Glutamatergic neuron (in vitro differentiated cells): ENCODE results near the gene RNPEPL1. TPM values are rescaled to one million over a fixed set of nuclear protein-coding genes. Genes with fewer than 3 reads are reported as not detected.

Experiments
- DNase-seq: peaks from one replicate; pipeline ENCODE4 v3.0.0; 2022
- H3K27ac Mint-ChIP-seq: one replicate; pipeline ENCODE4 v1.8.0; 2020; ENCODE audit warnings: mild to moderate bottlenecking, mixed read lengths, inconsistent platforms; ENCODE audit not compliant: unreplicated experiment
- H3K27me3 Mint-ChIP-seq: one replicate; pipeline ENCODE4 v1.8.0; 2020; ENCODE audit warnings: mild to moderate bottlenecking, moderate library complexity, mixed read lengths, inconsistent platforms; ENCODE audit not compliant: unreplicated experiment
- H3K36me3 Mint-ChIP-seq: one replicate; pipeline ENCODE4 v1.8.0; 2020; ENCODE audit warnings: mild to moderate bottlenecking, mixed read lengths, inconsistent platforms; ENCODE audit not compliant: unreplicated experiment
- H3K4me1 Mint-ChIP-seq: one replicate; pipeline ENCODE4 v1.8.0; 2020; ENCODE audit warnings: mild to moderate bottlenecking, low read depth, mixed read lengths, inconsistent platforms; ENCODE audit not compliant: unreplicated experiment
- H3K4me3 Mint-ChIP-seq: one replicate; pipeline ENCODE4 v1.8.0; 2020; ENCODE audit warnings: mild to moderate bottlenecking, mixed read lengths, inconsistent platforms; ENCODE audit not compliant: unreplicated experiment
- H3K9me3 Mint-ChIP-seq: one replicate; pipeline ENCODE4 v1.8.0; 2020; ENCODE audit warnings: mild to moderate bottlenecking, moderate library complexity, mixed read lengths, inconsistent platforms; ENCODE audit not compliant: unreplicated experiment
- total RNA-seq: library from RNA; stranded (reverse); fragmentation: NEBNext Ultra II Directional; extraction: Animal tissue kit (Norgen Biotek cat#: 25700); gene quantifications from one replicate; pipeline ENCODE4 v1.2.1, GENCODE V29; 2021; ENCODE audit not compliant: unreplicated experiment
- TF ChIP-seq, protein P1 (sequence below): fragments of 200-600 bp; sonication (generic); IDR thresholded peaks from one replicate; pipeline ENCODE4 v1.5.0; 2021; ENCODE audit not compliant: partially characterized antibody, unreplicated experiment

The RNPEPL1 gene
- total RNA-seq, 1 donor from 2014 or later = 20.9 TPM

DNA sequence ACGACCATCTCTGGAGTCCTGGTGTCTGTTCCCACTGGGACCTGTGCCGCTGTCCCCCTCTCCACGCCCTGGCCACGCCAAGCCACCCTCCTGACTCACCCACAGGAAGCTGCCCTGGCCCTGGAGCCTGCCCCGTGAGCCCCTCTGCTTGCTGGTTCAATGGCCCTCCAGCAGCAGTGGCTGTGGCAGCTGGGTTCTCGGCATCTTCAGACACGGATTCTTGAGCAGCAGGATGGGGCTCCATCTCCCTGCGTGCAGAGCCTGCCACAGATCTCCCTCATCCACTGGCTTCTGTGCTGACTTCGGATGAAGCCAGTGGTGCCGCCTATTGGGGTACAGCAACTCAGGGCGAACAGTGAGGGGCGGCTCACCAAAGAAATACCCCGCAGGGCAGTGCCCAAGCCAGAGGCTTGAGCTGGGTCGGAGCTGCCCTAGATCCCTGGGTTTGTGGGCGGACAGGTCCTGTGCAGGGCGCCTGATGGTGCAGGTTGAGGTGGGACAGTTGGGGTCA is 32.2 kb downstream of the RNPEPL1 start:
- DNase-seq = peak; percentile 18
- no peaks in the 10 kb centered on the region for H3K36me3 Mint-ChIP-seq
- H3K4me1 Mint-ChIP-seq = no peaks in the 10 kb centered on the region
- no peak overlapping the region for H3K27ac Mint-ChIP-seq
- no peak overlapping the region for H3K4me3 Mint-ChIP-seq
- H3K9me3 Mint-ChIP-seq = peaks cover 2% of the 10 kb centered on the region
- TF ChIP-seq, protein P1, sequence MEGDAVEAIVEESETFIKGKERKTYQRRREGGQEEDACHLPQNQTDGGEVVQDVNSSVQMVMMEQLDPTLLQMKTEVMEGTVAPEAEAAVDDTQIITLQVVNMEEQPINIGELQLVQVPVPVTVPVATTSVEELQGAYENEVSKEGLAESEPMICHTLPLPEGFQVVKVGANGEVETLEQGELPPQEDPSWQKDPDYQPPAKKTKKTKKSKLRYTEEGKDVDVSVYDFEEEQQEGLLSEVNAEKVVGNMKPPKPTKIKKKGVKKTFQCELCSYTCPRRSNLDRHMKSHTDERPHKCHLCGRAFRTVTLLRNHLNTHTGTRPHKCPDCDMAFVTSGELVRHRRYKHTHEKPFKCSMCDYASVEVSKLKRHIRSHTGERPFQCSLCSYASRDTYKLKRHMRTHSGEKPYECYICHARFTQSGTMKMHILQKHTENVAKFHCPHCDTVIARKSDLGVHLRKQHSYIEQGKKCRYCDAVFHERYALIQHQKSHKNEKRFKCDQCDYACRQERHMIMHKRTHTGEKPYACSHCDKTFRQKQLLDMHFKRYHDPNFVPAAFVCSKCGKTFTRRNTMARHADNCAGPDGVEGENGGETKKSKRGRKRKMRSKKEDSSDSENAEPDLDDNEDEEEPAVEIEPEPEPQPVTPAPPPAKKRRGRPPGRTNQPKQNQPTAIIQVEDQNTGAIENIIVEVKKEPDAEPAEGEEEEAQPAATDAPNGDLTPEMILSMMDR = no peak
- H3K27me3 Mint-ChIP-seq = no peaks in the 10 kb centered on the region

DNA sequence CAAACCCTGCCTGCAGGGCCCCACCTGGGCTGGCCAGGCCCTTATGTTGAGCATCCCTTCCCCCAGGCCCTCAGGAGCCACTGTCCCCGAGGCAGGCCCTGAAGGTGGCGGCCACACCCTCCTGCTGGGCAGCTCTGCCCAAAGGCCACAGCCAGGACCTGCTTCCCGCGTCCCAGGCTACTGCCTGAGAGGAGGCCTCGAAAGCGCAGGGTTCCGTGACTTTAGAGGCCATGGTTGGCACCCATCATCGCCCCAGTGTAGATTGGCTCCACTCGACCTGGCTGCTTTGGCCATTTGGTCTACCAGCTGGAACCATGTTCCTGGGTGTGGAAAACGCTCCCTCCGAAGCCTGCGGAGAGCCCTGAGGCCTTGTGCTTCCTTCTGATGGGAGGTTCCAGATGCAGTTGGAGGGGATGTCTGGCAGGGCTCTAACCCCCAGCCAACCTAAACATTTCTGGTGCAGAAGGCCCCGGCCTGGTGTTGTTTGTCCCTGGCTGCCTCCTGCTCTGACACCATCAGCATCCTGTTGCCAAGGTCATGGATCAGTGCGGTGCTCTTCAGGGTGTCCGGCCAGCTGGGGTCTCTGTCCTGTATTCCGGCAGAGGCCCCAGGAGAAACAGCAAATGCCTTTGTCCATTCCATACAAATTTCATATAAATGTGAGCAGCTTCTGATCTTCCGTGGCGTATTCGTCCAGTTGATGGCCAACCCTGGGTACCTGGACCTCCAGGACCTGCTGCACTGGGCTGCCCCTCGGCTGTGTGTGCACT is 33.0 kb downstream of the RNPEPL1 start:
- Mint-ChIP-seq H3K27ac (no peak overlapping the region), H3K4me1 (no peaks in the 10 kb centered on the region), H3K36me3 (no peaks in the 10 kb centered on the region), H3K27me3 (no peaks in the 10 kb centered on the region), H3K4me3 (no peak overlapping the region), H3K9me3 (peaks cover 5% of the 10 kb centered on the region)
- no peak for DNase-seq
- TF ChIP-seq, protein P1 = no peak

DNA sequence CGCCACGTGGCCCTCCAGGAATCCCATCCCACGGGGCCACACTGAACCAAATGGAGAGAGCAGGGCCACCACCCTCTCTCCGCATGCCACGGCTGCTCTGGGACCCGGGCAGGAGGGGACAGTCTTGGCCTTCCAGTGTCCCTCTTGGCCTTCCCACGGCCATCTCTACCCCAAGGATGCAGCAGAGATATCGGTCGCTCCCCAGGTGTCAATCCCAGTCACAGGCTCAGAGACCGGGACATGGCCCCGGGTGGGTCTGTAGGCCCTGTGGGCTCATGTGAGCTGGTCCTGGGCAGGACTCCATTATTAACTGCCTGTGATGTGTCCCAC is 33.5 kb downstream of the RNPEPL1 start:
- Mint-ChIP-seq H3K36me3 (no peaks in the 10 kb centered on the region), H3K4me3 (no peak overlapping the region), H3K4me1 (no peaks in the 10 kb centered on the region), H3K27me3 (no peaks in the 10 kb centered on the region), H3K9me3 (peaks cover 5% of the 10 kb centered on the region), H3K27ac (no peak overlapping the region)
- DNase-seq = no peak
- TF ChIP-seq, protein P1 = no peak

DNA sequence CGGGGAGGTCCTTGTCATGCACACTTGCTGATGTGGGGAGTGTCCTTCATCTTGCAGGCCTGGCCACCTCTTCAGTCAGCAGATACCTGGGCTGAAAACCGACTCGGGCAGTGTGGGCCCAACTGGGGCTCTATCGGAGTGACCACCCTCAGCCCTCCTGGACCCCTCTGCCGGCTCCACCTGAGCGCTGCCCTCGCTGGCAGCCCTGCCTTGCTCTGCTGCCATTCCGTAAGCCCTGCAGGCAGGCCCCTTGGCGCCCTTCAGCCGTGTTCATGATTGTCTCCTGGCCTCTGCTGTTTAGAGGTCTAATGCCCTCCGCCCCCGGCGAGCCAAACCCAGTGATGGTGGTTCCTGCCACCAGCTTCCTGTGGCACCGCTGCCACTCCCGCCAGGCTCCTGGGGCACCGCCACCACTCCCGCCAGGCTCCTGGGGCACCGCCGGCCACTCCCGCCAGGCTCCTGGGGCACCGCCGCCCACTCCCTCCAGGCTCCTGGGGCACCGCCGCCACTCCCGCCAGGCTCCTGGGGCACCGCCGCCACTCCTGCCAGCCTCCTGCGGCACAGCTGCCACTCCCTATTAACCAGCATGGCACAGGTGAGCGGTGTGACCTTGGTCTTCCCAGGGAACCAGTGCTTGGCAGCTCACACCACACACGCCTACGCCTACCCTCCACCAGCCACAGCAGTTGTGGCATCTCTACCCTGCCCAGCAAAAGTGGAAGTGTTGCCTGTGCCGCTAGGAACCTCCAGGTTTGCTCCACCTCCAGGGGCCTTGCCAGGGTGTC is 34.2 kb downstream of the RNPEPL1 start:
- peaks cover 5% of the 10 kb centered on the region for H3K9me3 Mint-ChIP-seq
- no peaks in the 10 kb centered on the region for H3K4me1 Mint-ChIP-seq

More for the DNA sequence above, 34.2 kb downstream of the RNPEPL1 start:
- no peaks in the 10 kb centered on the region for H3K36me3 Mint-ChIP-seq
- DNase-seq = no peak
- TF ChIP-seq, protein P1 = no peak
- H3K27ac Mint-ChIP-seq = no peak overlapping the region
- no peak overlapping the region for H3K4me3 Mint-ChIP-seq
- H3K27me3 Mint-ChIP-seq = no peaks in the 10 kb centered on the region
